ENCODE data around the gene SFTPD.
"Not testable (repeated sequence)": the region's sequence is repeated elsewhere in the genome, so short reads cannot be mapped to it uniquely, and the experiment has no call there.

SFTPD gene

GRCh38 chr10:79915838-79916237 is 33.1 kb downstream of the SFTPD start:
- H2BK5ac ChIP-seq (ENCODE audit: low read depth, low read length, poor library complexity, severe bottlenecking); H3K79me1 ChIP-seq (replicated peaks; ENCODE audit: low read length, poor library complexity, severe bottlenecking); H4K8ac ChIP-seq (ENCODE audit: low read length); H3K14ac ChIP-seq (ENCODE audit: low read length in 2 of 2); H3K27me3 ChIP-seq (ENCODE audit: control insufficient read depth in 1 of 2, insufficient read depth in 1 of 2, low read length in 2 of 2); H4K91ac ChIP-seq (ENCODE audit: low read length); H3K4ac ChIP-seq (ENCODE audit: low read depth in 1 of 2, low read length in 2 of 2); H2BK120ac ChIP-seq (ENCODE audit: low read depth, low read length); H3K23ac ChIP-seq (ENCODE audit: low read length in 2 of 2); H3K9ac ChIP-seq (ENCODE audit: low read length); H3K36me3 ChIP-seq (ENCODE audit: control insufficient read depth in 1 of 2, insufficient read depth in 2 of 2, low read depth in 1 of 2, low read length in 2 of 2); H3K18ac ChIP-seq (ENCODE audit: low read depth in 1 of 2, low read length in 2 of 2); H3K4me1 ChIP-seq (ENCODE audit: control insufficient read depth, insufficient read depth, low read depth, low read length); H3K4me2 ChIP-seq (ENCODE audit: low read length, poor library complexity, severe bottlenecking); H2BK15ac ChIP-seq (ENCODE audit: low read depth, poor library complexity, severe bottlenecking); H2AFZ ChIP-seq (ENCODE audit: low read depth, low read length); H2BK12ac ChIP-seq (ENCODE audit: low read length in 2 of 2); DNase-seq; H3K27ac ChIP-seq (ENCODE audit: low read length, poor library complexity, severe bottlenecking); H2AK5ac ChIP-seq (ENCODE audit: low read length, severe bottlenecking); H3K4me3 ChIP-seq (ENCODE audit: insufficient read depth in 1 of 2, low read depth in 1 of 2, low read length in 2 of 2); H3K9me3 ChIP-seq (ENCODE audit: control insufficient read depth, low read length): not testable (repeated sequence)
- WGBS, result no CpG with 5 or more reads among the region's 2 CpGs

GRCh38 chr10:79914512-79914911 is 34.4 kb downstream of the SFTPD start:
- H2BK15ac ChIP-seq (ENCODE audit: low read depth, poor library complexity, severe bottlenecking); DNase-seq; H3K4ac ChIP-seq (ENCODE audit: low read depth in 1 of 2, low read length in 2 of 2); H3K79me1 ChIP-seq (replicated peaks; ENCODE audit: low read length, poor library complexity, severe bottlenecking); H3K4me3 ChIP-seq (ENCODE audit: insufficient read depth in 1 of 2, low read depth in 1 of 2, low read length in 2 of 2); H2BK120ac ChIP-seq (ENCODE audit: low read depth, low read length); H3K14ac ChIP-seq (ENCODE audit: low read length in 2 of 2); H3K36me3 ChIP-seq (ENCODE audit: control insufficient read depth in 1 of 2, insufficient read depth in 2 of 2, low read depth in 1 of 2, low read length in 2 of 2); H3K9ac ChIP-seq (ENCODE audit: low read length); H2AK5ac ChIP-seq (ENCODE audit: low read length, severe bottlenecking); H2AFZ ChIP-seq (ENCODE audit: low read depth, low read length); H3K9me3 ChIP-seq (ENCODE audit: control insufficient read depth, low read length); H3K27me3 ChIP-seq (ENCODE audit: control insufficient read depth in 1 of 2, insufficient read depth in 1 of 2, low read length in 2 of 2); H3K23ac ChIP-seq (ENCODE audit: low read length in 2 of 2); H2BK5ac ChIP-seq (ENCODE audit: low read depth, low read length, poor library complexity, severe bottlenecking); H4K8ac ChIP-seq (ENCODE audit: low read length); H2BK12ac ChIP-seq (ENCODE audit: low read length in 2 of 2); H3K4me2 ChIP-seq (ENCODE audit: low read length, poor library complexity, severe bottlenecking); H4K91ac ChIP-seq (ENCODE audit: low read length); H3K27ac ChIP-seq (ENCODE audit: low read length, poor library complexity, severe bottlenecking); H3K18ac ChIP-seq (ENCODE audit: low read depth in 1 of 2, low read length in 2 of 2); H3K4me1 ChIP-seq (ENCODE audit: control insufficient read depth, insufficient read depth, low read depth, low read length): not testable (repeated sequence)
- WGBS, result no CpG with 5 or more reads among the region's 1 CpG

- no peak for DNase-seq
- Histone ChIP-seq H3K9ac (ENCODE audit: low read length) (no peak overlapping the region), H3K9me3 (ENCODE audit: control insufficient read depth, low read length) (no peaks in the 10 kb centered on the region), H4K91ac (ENCODE audit: low read length) (no peak overlapping the region), H2AK5ac (ENCODE audit: low read length, severe bottlenecking) (no peak overlapping the region), H3K18ac (ENCODE audit: low read depth in 1 of 2, low read length in 2 of 2) (no peak overlapping the region), H2BK15ac (ENCODE audit: low read depth, poor library complexity, severe bottlenecking) (no peak overlapping the region), H3K23ac (ENCODE audit: low read length in 2 of 2) (no peak overlapping the region), H3K36me3 (ENCODE audit: control insufficient read depth in 1 of 2, insufficient read depth in 2 of 2, low read depth in 1 of 2, low read length in 2 of 2) (no peaks in the 10 kb centered on the region), H2BK12ac (ENCODE audit: low read length in 2 of 2) (no peak overlapping the region), H3K79me1 (replicated peaks; ENCODE audit: low read length, poor library complexity, severe bottlenecking) (no peaks in the 10 kb centered on the region), H2BK5ac (ENCODE audit: low read depth, low read length, poor library complexity, severe bottlenecking) (no peak overlapping the region), H3K4me2 (ENCODE audit: low read length, poor library complexity, severe bottlenecking) (no peak overlapping the region), H3K14ac (ENCODE audit: low read length in 2 of 2) (no peak overlapping the region), H3K4ac (ENCODE audit: low read depth in 1 of 2, low read length in 2 of 2) (no peak overlapping the region), H3K27ac (ENCODE audit: low read length, poor library complexity, severe bottlenecking) (no peak overlapping the region), H3K4me3 (ENCODE audit: insufficient read depth in 1 of 2, low read depth in 1 of 2, low read length in 2 of 2) (no peak overlapping the region), H2BK120ac (ENCODE audit: low read depth, low read length) (no peak overlapping the region), H3K4me1 (ENCODE audit: control insufficient read depth, insufficient read depth, low read depth, low read length) (no peaks in the 10 kb centered on the region), H4K8ac (ENCODE audit: low read length) (no peak overlapping the region), H3K27me3 (ENCODE audit: control insufficient read depth in 1 of 2, insufficient read depth in 1 of 2, low read length in 2 of 2) (no peaks in the 10 kb centered on the region), H2AFZ (ENCODE audit: low read depth, low read length) (no peak overlapping the region)
- WGBS, result 100% methylated on average over 1 of the region's 2 CpGs
Measured at GRCh38 chr10:79910836-79911235, 38.1 kb downstream of the SFTPD start.

- Histone ChIP-seq H2BK12ac (ENCODE audit: low read length in 2 of 2) (no peak overlapping the region), H3K27ac (ENCODE audit: low read length, poor library complexity, severe bottlenecking) (no peak overlapping the region)
- 97% methylated on average over 3 of the region's 3 CpGs for WGBS
Measured at GRCh38 chr10:79910344-79910743, 38.6 kb downstream of the SFTPD start.

More at GRCh38 chr10:79910344-79910743, 38.6 kb downstream of the SFTPD start:
- Histone ChIP-seq H3K18ac (ENCODE audit: low read depth in 1 of 2, low read length in 2 of 2) (no peak overlapping the region), H2BK5ac (ENCODE audit: low read depth, low read length, poor library complexity, severe bottlenecking) (no peak overlapping the region), H2BK120ac (ENCODE audit: low read depth, low read length) (no peak overlapping the region), H4K8ac (ENCODE audit: low read length) (no peak overlapping the region), H3K9me3 (ENCODE audit: control insufficient read depth, low read length) (no peaks in the 10 kb centered on the region), H3K27me3 (ENCODE audit: control insufficient read depth in 1 of 2, insufficient read depth in 1 of 2, low read length in 2 of 2) (no peaks in the 10 kb centered on the region), H3K4me2 (ENCODE audit: low read length, poor library complexity, severe bottlenecking) (no peak overlapping the region), H3K4me3 (ENCODE audit: insufficient read depth in 1 of 2, low read depth in 1 of 2, low read length in 2 of 2) (no peak overlapping the region), H3K14ac (ENCODE audit: low read length in 2 of 2) (no peak overlapping the region), H3K4me1 (ENCODE audit: control insufficient read depth, insufficient read depth, low read depth, low read length) (no peaks in the 10 kb centered on the region), H3K36me3 (ENCODE audit: control insufficient read depth in 1 of 2, insufficient read depth in 2 of 2, low read depth in 1 of 2, low read length in 2 of 2) (no peaks in the 10 kb centered on the region), H2BK15ac (ENCODE audit: low read depth, poor library complexity, severe bottlenecking) (no peak overlapping the region), H3K23ac (ENCODE audit: low read length in 2 of 2) (no peak overlapping the region), H2AK5ac (ENCODE audit: low read length, severe bottlenecking) (no peak overlapping the region), H3K4ac (ENCODE audit: low read depth in 1 of 2, low read length in 2 of 2) (no peak overlapping the region), H3K9ac (ENCODE audit: low read length) (no peak overlapping the region), H2AFZ (ENCODE audit: low read depth, low read length) (no peak overlapping the region), H3K79me1 (replicated peaks; ENCODE audit: low read length, poor library complexity, severe bottlenecking) (no peaks in the 10 kb centered on the region), H4K91ac (ENCODE audit: low read length) (no peak overlapping the region)
- no peak for DNase-seq
